HG03064 (cell line): ENCODE data around the gene MOB3C.

ENCODE experiments used
- ATAC-seq: cut with Tn5 transposase; IDR thresholded peaks from one replicate; pipeline ENCODE4 v1.9.1; 2021; ENCODE audit warnings: low read depth; ENCODE audit not compliant: unreplicated experiment

MOB3C gene

GRCh38 chr1:46580140-46580903 lies 36.3 kb downstream of the MOB3C start:
- ATAC-seq = no peak

GRCh38 chr1:46577671-46578070 lies 38.9 kb downstream of the MOB3C start:
- ATAC-seq = no peak

- no peak for ATAC-seq
Observed at GRCh38 chr1:46576596-46576995, 40.0 kb downstream of the MOB3C start.

GRCh38 chr1:46575778-46576177 lies 40.8 kb downstream of the MOB3C start:
- no peak for ATAC-seq

GRCh38 chr1:46575300-46575699 lies 41.3 kb downstream of the MOB3C start:
- no peak for ATAC-seq

GRCh38 chr1:46571691-46572225 lies 44.9 kb downstream of the MOB3C start:
- no peak for ATAC-seq

GRCh38 chr1:46569884-46570725 lies 46.5 kb downstream of the MOB3C start:
- ATAC-seq = no peak

GRCh38 chr1:46569116-46569515 lies 47.5 kb downstream of the MOB3C start:
- no peak for ATAC-seq

GRCh38 chr1:46568461-46568891 lies 48.1 kb downstream of the MOB3C start:
- ATAC-seq = no peak

- no peak for ATAC-seq
Observed at GRCh38 chr1:46563341-46563740, 53.3 kb downstream of the MOB3C start.

GRCh38 chr1:46562498-46562897 lies 54.1 kb downstream of the MOB3C start:
- no peak for ATAC-seq

- ATAC-seq = no peak
Observed at GRCh38 chr1:46558966-46559365, 57.6 kb downstream of the MOB3C start.

- no peak for ATAC-seq
Observed at GRCh38 chr1:46558141-46558963, 58.3 kb downstream of the MOB3C start.
